AG04450 (cell line): Measurements from ENCODE around the gene PAK2. TPM values are rescaled to one million over a fixed set of nuclear protein-coding genes. Genes with fewer than 3 reads are reported as not detected.

Source experiments
- CTCF ChIA-PET: fragments of 300-600, 350-600 bp; formaldehyde crosslinking; extraction: SDS; loops from one replicate; lab custom pipeline; 2022; ENCODE audit warnings: antibody characterized with exemption, inconsistent platforms; lab: Charles Lee
- POLR2A ChIA-PET: fragments of 350-600 bp; formaldehyde crosslinking; extraction: SDS; loops from one replicate; lab custom pipeline; 2021; ENCODE audit warnings: antibody characterized with exemption, inconsistent platforms; lab: Yijun Ruan, JAX
- DNase-seq: peaks from one replicate; pipeline ENCODE4 v3.0.0-alpha.2; 2011; ENCODE audit warnings: low read depth, low spot score
- H3K27ac ChIP-seq: one replicate; pipeline ENCODE4 v1.5.1; 2012; ENCODE audit warnings: low read depth, low read length, control low read depth
- H3K27me3 ChIP-seq: one replicate; pipeline ENCODE4 v1.6.0; 2012; ENCODE audit warnings: low read length; ENCODE audit not compliant: control insufficient read depth, insufficient read depth
- H3K4me3 ChIP-seq: 2 replicates; pipeline ENCODE4 v1.5.1; 2011; ENCODE audit warnings: mild to moderate bottlenecking, low read depth, low read length, control low read depth
- H3K9me3 ChIP-seq: 2 replicates; pipeline ENCODE4 v1.5.1; 2012; ENCODE audit warnings: low read length; ENCODE audit not compliant: control insufficient read depth, insufficient read depth
- CTCF ChIP-seq: IDR thresholded peaks from 2 replicates; pipeline ENCODE4 v1.5.1; 2011; ENCODE audit warnings: low read depth, low read length, control low read depth, inconsistent platforms
- polyA plus RNA-seq: library from polyadenylated mRNA; depleted of rRNA; stranded (reverse); fragments of >200 nt; gene quantifications from 2 replicates; pipeline ENCODE4 v1.2.3, GENCODE V29; 2011

PAK2 gene
- polyA plus RNA-seq, 1 experiment, result 51.0 TPM

DNA sequence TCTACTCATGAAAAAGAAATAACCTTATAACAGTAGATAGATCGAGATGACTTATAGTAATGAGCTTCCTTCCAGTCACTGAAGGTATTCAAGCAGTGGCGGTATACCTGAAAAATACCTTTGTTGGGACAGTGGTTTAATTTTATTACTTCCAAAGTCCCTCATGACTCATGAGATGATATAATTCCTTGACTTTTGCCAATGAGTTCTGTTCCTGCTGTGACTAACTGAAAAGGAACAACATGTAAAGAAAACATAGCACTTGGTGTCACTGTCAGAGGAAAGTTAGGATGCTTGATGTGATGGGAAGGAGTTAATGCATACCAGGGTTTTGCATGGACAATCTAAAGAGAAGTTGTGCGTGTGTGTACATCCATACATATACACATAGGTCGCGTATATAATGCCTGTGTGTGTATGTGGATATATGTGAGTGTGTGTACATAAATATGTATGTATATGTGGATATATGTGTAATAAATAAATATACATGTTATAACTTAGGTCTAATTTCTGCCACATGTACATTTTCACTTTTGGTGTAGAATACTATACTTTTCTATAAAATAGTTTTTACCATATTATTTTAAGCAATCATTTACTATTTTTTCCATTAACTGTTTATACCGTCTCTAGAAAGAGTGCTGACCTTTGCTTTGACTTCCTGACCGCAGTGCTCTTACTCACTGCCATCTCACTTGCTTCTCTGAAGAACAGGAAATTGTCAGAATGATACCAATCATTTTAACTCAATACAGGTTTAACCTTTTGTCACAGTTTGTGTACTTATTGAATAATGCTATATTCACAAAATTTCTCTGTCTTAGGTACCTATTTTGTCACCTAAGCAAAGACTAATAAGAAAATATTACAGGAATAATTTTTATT, 12.6 kb upstream of the PAK2 start:
- POLR2A ChIA-PET, result no interaction called here
- no peaks in the 10 kb centered on the region for H3K9me3 ChIP-seq
- H3K27me3 ChIP-seq, result no peaks in the 10 kb centered on the region
- CTCF ChIA-PET, result no interaction called here
- H3K4me3 ChIP-seq, result no peak overlapping the region
- TF ChIP-seq CTCF, result no peak
- DNase-seq, result no peak
- H3K27ac ChIP-seq, result no peak overlapping the region

DNA sequence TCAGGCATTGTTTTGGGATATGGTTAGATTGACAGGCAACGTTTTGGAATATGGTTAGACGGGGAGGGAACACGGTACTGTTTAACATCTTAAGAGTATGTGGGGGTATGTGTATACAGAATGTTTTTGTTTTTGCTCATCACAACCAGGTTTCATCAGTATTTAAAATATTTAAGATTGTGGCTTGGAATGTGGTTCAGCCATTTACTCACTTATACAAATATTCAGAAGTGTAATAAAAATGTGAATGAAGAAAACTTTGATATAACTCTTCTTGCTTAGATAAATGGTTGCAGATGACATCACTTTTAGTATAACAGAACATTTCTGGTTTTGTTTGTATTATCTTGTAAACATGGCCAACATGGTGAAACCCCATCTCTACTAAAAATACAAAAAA, 3.9 kb upstream of the PAK2 start:
- Histone ChIP-seq H3K9me3 (no peaks in the 10 kb centered on the region), H3K27me3 (no peaks in the 10 kb centered on the region), H3K27ac (no peak overlapping the region), H3K4me3 (no peak overlapping the region)
- ChIA-PET CTCF (no interaction called here), POLR2A (no interaction called here)
- no peak for DNase-seq
- TF ChIP-seq CTCF, result no peak

DNA sequence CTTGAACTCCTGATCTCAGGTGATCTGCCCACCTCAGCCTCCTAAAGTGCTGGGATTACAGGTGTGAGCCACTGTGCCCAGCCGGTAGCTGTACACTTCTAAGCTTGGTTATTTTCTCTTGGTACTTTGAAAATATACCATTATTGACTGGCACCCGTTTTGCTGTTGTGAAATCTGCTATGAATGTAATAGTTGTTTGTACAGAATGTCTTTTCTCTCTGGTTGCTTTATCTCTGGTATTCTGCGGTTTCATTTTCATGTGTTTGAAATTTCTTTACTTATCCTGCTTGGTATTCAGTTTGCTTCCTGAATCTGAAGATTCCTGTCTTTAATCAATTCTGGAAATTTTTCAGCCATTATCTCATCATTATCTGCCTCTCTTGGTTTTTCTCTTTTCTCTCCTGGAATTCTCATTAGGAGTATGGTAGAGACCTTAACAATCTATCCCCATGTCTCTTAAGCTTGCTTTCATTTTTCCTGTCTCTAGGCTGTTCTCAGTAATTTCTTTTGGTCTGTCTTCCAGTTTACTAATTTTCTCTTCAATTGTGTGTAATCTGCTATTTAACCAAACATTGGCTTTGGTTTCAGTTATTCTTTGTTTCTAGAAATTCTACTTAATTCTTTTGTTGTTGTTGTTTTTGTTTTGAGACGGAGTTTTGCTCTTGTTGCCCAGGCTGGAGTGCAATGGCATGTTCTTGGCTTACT, 2.8 kb upstream of the PAK2 start:
- Histone ChIP-seq H3K27me3 (no peaks in the 10 kb centered on the region), H3K27ac (no peak overlapping the region), H3K9me3 (no peaks in the 10 kb centered on the region), H3K4me3 (no peak overlapping the region)
- CTCF ChIA-PET, result interaction anchor here (0.8 kb wide), 1 partner anchor 128 kb away, joined by 4 read pairs; no protein-coding TSS in a partner anchor
- DNase-seq, result no peak
- TF ChIP-seq CTCF, result no peak
- POLR2A ChIA-PET, result no interaction called here

DNA sequence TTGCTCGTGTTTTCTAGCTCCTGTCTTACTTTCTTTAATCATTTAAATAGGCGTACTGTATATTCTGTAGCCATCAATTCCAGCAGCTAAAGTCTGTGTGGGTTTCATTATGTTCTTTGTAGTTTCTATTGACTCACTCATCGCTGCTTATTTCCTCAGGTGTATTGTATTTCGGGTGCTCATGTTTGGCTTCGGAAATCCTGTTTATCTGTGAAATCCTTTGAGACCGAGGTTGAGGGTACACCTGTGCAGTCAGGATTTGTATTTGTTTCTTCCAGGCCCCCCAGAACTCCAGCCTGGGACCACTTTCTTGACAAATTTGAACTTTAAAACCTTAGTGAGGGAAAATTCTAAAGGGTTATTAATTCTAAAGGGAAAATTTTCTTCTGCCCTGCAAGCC, 2.0 kb upstream of the PAK2 start:
- no peak overlapping the region for H3K27ac ChIP-seq
- no peak overlapping the region for H3K4me3 ChIP-seq
- ChIA-PET CTCF (interaction anchor here (0.5 kb wide), 1 partner anchor 478 kb away, joined by 5 read pairs; no protein-coding TSS in a partner anchor), POLR2A (no interaction called here)
- H3K9me3 ChIP-seq, result no peaks in the 10 kb centered on the region; the same call in 1 of the 2 replicates
- H3K27me3 ChIP-seq, result no peaks in the 10 kb centered on the region
- no peak for DNase-seq
- TF ChIP-seq CTCF, result no peak
